Left ventricle myocardium inferior (tissue), 1 donor: ENCODE data around the gene ABCC6. TPM values are rescaled to one million over a fixed set of nuclear protein-coding genes. Genes with fewer than 3 reads are reported as not detected.
"Not testable (repeated sequence)": the region's sequence is repeated elsewhere in the genome, so short reads cannot be mapped to it uniquely, and the experiment has no call there.

ENCODE experiments used
- DNase-seq: peaks from one replicate; pipeline ENCODE4 v3.0.0-alpha.2; 2020
- H3K27ac ChIP-seq: fragments of 200-600 bp; replicated peaks from 2 replicates; pipeline ENCODE4 v1.8.0; 2021
- H3K27me3 ChIP-seq: fragments of 200-600 bp; 2 replicates; pipeline ENCODE4 v1.8.0; 2021; ENCODE audit warnings: low read depth
- H3K36me3 ChIP-seq: fragments of 200-600 bp; 2 replicates; pipeline ENCODE4 v1.8.0; 2021
- H3K4me1 ChIP-seq: fragments of 200-600 bp; 2 replicates; pipeline ENCODE4 v1.8.0; 2021
- H3K4me3 ChIP-seq: fragments of 200-600 bp; 2 replicates; pipeline ENCODE4 v1.8.0; 2021; ENCODE audit warnings: mild to moderate bottlenecking, moderate library complexity
- H3K9me3 ChIP-seq: fragments of 200-600 bp; replicated peaks from 2 replicates; pipeline ENCODE4 v1.8.0; 2021
- intact Hi-C: fragments of 100-400 bp; cut with micrococcal nuclease; formaldehyde crosslinking; loops from one replicate; pipeline ENCODE4 v1.11.0; 2022
- total RNA-seq: library from RNA; stranded (reverse); fragmentation: NEBNext Ultra II Directional; extraction: Animal tissue kit (Norgen Biotek cat#: 25700); gene quantifications from one replicate; pipeline ENCODE4 v1.2.1, GENCODE V29; 2021
- TF ChIP-seq, protein P1 (sequence below): fragments of 200-600 bp; IDR thresholded peaks from 2 replicates; pipeline ENCODE4 v1.8.0; 2021; ENCODE audit warnings: antibody characterized with exemption, mild to moderate bottlenecking, borderline replicate concordance
- donor health status: DM: no; HTN: yes; CAD: no; lungs with severe emphysema.

The ABCC6 gene
- total RNA-seq, 1 donor from 2014 or later: 1.2 TPM

DNA sequence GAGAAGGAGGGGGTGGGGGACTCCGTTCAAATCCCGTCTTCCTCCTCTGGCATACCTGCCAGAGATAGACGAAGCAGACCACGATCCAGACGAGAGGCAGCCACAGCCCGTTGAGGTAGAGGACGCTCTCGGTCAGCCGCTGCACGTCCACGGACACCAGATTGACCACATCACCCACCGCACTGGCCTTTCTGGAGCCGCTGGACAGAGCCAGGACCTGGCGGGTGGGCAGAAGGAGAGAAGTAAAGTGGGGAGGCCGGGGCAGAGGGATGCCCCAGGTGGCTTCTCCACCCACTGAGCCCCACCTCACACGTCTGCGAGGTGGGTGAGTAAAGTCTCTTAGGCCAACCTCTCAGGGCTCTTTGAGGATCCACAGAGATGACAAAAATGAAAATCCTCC, 25.3 kb downstream of the ABCC6 start:
- Histone ChIP-seq H3K27me3 (no peaks in the 10 kb centered on the region), H3K27ac (no peak overlapping the region), H3K9me3 (no peaks in the 10 kb centered on the region), H3K4me3 (no peak overlapping the region), H3K4me1 (no peaks in the 10 kb centered on the region), H3K36me3 (no peaks in the 10 kb centered on the region)
- TF ChIP-seq, protein P1, sequence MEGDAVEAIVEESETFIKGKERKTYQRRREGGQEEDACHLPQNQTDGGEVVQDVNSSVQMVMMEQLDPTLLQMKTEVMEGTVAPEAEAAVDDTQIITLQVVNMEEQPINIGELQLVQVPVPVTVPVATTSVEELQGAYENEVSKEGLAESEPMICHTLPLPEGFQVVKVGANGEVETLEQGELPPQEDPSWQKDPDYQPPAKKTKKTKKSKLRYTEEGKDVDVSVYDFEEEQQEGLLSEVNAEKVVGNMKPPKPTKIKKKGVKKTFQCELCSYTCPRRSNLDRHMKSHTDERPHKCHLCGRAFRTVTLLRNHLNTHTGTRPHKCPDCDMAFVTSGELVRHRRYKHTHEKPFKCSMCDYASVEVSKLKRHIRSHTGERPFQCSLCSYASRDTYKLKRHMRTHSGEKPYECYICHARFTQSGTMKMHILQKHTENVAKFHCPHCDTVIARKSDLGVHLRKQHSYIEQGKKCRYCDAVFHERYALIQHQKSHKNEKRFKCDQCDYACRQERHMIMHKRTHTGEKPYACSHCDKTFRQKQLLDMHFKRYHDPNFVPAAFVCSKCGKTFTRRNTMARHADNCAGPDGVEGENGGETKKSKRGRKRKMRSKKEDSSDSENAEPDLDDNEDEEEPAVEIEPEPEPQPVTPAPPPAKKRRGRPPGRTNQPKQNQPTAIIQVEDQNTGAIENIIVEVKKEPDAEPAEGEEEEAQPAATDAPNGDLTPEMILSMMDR: no peak
- no peak for DNase-seq
- intact Hi-C loops: no loop called here

DNA sequence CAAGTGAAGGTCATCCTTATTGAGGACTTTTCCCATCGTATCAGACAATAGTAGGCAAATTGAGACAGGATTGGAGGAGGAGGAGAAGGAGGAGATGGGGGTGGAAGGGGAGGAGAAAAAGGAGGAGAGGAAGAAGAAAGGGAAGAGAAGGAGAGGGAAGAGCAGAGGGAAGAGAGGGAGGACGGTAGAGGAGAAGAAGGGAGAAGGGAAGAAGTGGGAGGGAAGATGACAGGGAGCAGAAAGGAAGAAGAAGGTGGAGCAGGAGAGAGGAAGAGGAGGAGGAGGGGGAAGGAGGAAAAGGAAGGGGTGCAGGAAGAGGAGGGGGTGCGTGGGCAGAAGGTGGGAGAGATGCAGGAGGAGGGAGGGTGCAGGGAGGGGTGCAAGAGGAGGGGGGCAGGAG, 26.0 kb downstream of the ABCC6 start:
- Histone ChIP-seq H3K4me1 (no peaks in the 10 kb centered on the region), H3K27me3 (no peaks in the 10 kb centered on the region), H3K4me3 (no peak overlapping the region), H3K27ac (no peak overlapping the region), H3K9me3 (no peaks in the 10 kb centered on the region), H3K36me3 (no peaks in the 10 kb centered on the region)
- intact Hi-C loops: no loop called here
- DNase-seq: no peak
- TF ChIP-seq, protein P1: no peak

DNA sequence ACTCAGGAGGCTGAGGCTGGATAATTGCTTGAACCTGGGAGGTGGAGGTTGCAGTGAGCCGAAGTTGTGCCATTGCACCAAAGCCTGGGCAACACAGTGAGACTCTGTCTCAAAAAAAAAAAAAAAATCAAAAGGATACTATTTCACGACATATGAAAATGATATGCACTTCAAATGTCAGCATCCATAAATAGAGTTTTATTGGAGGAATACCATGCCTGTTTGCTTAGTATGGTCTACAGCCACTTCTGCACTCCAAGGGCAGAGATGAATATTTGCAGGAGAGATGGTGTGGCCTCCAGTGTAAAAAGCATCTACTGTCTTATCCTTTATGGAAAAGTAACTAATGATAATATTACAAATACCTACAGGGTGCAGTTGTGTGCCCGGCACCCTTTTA, 27.2 kb downstream of the ABCC6 start:
- intact Hi-C loops: no loop called here
- TF ChIP-seq, protein P1: no peak
- H3K9me3 ChIP-seq: no peaks in the 10 kb centered on the region
- no peaks in the 10 kb centered on the region for H3K36me3 ChIP-seq
- no peak overlapping the region for H3K27ac ChIP-seq
- no peaks in the 10 kb centered on the region for H3K27me3 ChIP-seq
- no peaks in the 10 kb centered on the region for H3K4me1 ChIP-seq
- no peak for DNase-seq
- no peak overlapping the region for H3K4me3 ChIP-seq

DNA sequence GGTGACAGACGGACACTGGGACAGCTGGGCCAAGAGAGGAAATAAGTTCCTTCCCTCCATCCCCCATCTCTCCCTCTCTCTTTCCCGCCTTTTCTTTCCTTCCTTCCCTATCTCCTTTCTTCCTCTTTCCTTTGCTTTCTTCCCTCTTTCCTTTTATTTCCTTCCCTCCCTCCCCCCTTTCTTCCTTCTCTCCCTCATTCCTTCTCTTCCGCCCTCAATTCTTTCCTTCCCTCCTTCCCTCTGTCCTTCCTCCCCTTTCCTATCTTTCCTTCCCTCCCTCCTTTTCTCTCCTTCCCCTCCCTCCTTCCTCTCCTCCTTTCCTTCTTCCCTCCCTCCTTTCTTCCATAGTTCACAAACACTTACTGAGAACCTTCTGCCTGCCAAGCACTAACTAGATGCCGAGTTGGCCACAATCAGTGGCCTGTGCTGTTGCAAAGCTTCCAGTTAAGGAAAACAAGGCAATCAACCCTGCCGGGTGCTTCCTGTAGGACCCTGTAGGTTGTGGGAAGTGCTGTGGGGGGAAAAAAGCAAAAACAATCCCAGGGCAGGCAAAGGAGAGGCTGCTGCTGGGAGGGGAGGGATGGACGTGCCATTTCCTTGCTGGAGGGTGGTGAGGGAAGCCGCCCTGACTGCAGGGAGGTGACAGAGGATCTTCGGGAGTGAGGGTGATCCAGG, 31.7 kb downstream of the ABCC6 start:
- intact Hi-C loops: no loop called here
- DNase-seq: no peak
- TF ChIP-seq, protein P1: no peak
- Histone ChIP-seq H3K9me3 (no peaks in the 10 kb centered on the region), H3K4me1 (no peaks in the 10 kb centered on the region), H3K4me3 (no peak overlapping the region), H3K27me3 (peaks cover 4% of the 10 kb centered on the region), H3K36me3 (no peaks in the 10 kb centered on the region), H3K27ac (no peak overlapping the region)

DNA sequence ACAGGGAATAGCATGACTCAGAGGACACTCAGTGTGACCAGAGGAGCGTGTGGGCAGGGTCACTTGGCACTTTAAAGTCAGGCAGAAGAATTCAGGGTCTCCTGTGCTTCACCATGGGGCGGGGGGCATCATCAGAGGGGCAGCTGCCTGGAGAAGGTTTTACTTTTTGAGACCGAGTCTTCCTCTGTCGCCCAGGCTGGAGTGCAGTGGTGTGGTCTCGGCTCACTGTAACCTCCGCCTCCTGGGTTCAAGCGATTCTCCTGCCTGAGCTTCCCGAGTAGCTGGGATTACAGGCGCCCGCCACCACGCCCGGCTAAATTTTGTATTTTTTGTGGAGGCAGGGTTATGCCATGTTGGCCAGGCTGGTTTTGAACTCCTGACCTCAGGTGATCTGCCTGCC, 32.3 kb downstream of the ABCC6 start:
- not testable (repeated sequence) for H3K4me3 ChIP-seq, DNase-seq

DNA sequence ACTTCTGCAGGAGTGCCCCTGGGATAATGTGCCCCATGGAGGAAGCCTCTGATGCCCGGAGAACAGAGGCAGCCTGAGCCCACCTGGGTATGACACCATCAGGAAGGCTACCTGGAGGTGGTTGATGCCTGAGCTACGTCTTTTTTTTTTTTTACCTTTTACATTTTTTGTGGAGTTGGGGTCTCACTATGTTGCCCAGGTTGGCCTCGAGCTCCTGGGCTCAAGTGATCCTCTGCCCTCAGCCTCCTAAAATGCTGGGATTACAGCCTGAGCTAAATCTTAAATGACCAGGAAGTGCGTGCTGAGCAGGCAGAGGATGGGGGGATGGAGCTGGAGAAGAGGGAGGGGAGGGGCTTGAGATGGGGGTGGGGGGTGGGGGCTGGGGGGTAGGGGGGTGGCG, 32.7 kb downstream of the ABCC6 start:
- TF ChIP-seq, protein P1: no peak
- Histone ChIP-seq H3K4me3 (no peak overlapping the region), H3K9me3 (no peaks in the 10 kb centered on the region), H3K27ac (no peak overlapping the region), H3K4me1 (no peaks in the 10 kb centered on the region), H3K36me3 (no peaks in the 10 kb centered on the region), H3K27me3 (peaks cover 4% of the 10 kb centered on the region)
- intact Hi-C loops: no loop called here
- DNase-seq: no peak

More for the DNA sequence above, 32.3 kb downstream of the ABCC6 start:
- H3K27ac ChIP-seq, H3K9me3 ChIP-seq, intact Hi-C loops, H3K27me3 ChIP-seq, H3K4me1 ChIP-seq, H3K36me3 ChIP-seq: not testable (repeated sequence)
